HepG2 (cell line): ENCODE measurements around the gene MFSD2B. TPM values are rescaled to one million over a fixed set of nuclear protein-coding genes. Genes with fewer than 3 reads are reported as not detected.
A peak's percentile ranks its signal among the peaks of the same experiment; 100 is the strongest.

Experiments
- BORCS8-MEF2B ChIP-seq: sonication (generic); formaldehyde crosslinking; IDR thresholded peaks from 2 replicates; pipeline ENCODE4 v1.8.0; 2022; ENCODE audit warnings: mild to moderate bottlenecking, missing genetic modification reagents
- CBX2 ChIP-seq, 2 experiments: fragments of 200-600 bp in 1 of 2; sonication (generic); formaldehyde crosslinking in 1 of 2; IDR thresholded peaks; 2 replicates each; pipeline versions ENCODE4 v1.7.0 to v1.8.1; 2018 to 2022; ENCODE audit warnings: low read depth in 2 of 2, low read length in 1 of 2, mild to moderate bottlenecking in 1 of 2, missing genetic modification reagents in 1 of 2
- DNMT1 ChIP-seq: sonication (generic); formaldehyde crosslinking; IDR thresholded peaks from 2 replicates; pipeline ENCODE4 v1.5.1; 2020; ENCODE audit warnings: mild to moderate bottlenecking, missing genetic modification reagents
- HIVEP1 ChIP-seq: sonication (generic); formaldehyde crosslinking; IDR thresholded peaks from 2 replicates; pipeline ENCODE4 v1.4.0; 2020; ENCODE audit warnings: mild to moderate bottlenecking, missing genetic modification reagents
- MED1 ChIP-seq: sonication (generic); formaldehyde crosslinking; IDR thresholded peaks from 2 replicates; pipeline ENCODE4 v1.4.0; 2020; ENCODE audit warnings: missing genetic modification reagents
- NFIC ChIP-seq: IDR thresholded peaks from 2 replicates; pipeline ENCODE4 v1.6.1; 2012; ENCODE audit warnings: mild to moderate bottlenecking, low read length, inconsistent platforms
- NKX3-1 ChIP-seq: sonication (generic); formaldehyde crosslinking; IDR thresholded peaks from 2 replicates; pipeline ENCODE4 v1.5.0; 2020; ENCODE audit warnings: missing genetic modification reagents
- NONO ChIP-seq, 2 experiments: fragments of 450-650 bp in 1 of 2; sonication (generic) in 1 of 2; formaldehyde crosslinking in 1 of 2; IDR thresholded peaks in 1 of 2; conservative IDR thresholded peaks in 1 of 2; 2 replicates each; pipeline versions ENCODE4 v1.6.1 to v1.8.0; 2017 to 2022; ENCODE audit warnings: mild to moderate bottlenecking in 1 of 2, missing genetic modification reagents in 1 of 2, moderate library complexity in 1 of 2
- SMARCE1 ChIP-seq: fragments of 450-650 bp; IDR thresholded peaks from 2 replicates; pipeline ENCODE4 v1.6.1; 2017; ENCODE audit warnings: borderline replicate concordance
- SOX6 ChIP-seq, 2 experiments: fragments of 450-650 bp in 1 of 2; sonication (generic) in 1 of 2; formaldehyde crosslinking in 1 of 2; IDR thresholded peaks; 2 replicates each; pipeline versions ENCODE4 v1.4.0 to v1.6.1; 2017 to 2020; ENCODE audit warnings: antibody characterized with exemption in 1 of 2, mild to moderate bottlenecking in 1 of 2, missing genetic modification reagents in 1 of 2
- SYNCRIP ChIP-seq: fragments of 200-400 bp; formaldehyde crosslinking; IDR thresholded peaks from 2 replicates; pipeline ENCODE4 v1.6.1; 2018; ENCODE audit warnings: mild to moderate bottlenecking, low read depth, low read length; ENCODE audit not compliant: insufficient read depth
- ZNF160 ChIP-seq: sonication (generic); formaldehyde crosslinking; IDR thresholded peaks from 2 replicates; pipeline ENCODE4 v1.8.0; 2022; ENCODE audit warnings: mild to moderate bottlenecking, inconsistent platforms, missing genetic modification reagents
- ZNF792 ChIP-seq: IDR thresholded peaks from 2 replicates; pipeline ENCODE4 v1.6.1; 2016
- ZNF891 ChIP-seq: sonication (generic); formaldehyde crosslinking; IDR thresholded peaks from 2 replicates; pipeline ENCODE4 v1.5.0; 2020; ENCODE audit warnings: mild to moderate bottlenecking, missing genetic modification reagents
- polyA plus RNA-seq, 8 experiments: library from polyadenylated mRNA; depleted of rRNA in 3 of 8; stranded (reverse) in 7 of 8; unstranded in 1 of 8; fragments of >200 nt; fragmentation: Illumina TruSeq in 4 of 8; extraction: Trizol in 4 of 8; gene quantifications; 2 replicates each; pipeline versions ENCODE4 v1.2.1 to v1.2.3, GENCODE V29; 2011 to 2016; ENCODE audit warnings: low read depth in 4 of 8, missing spikeins in 1 of 8, mixed read lengths in 1 of 8; ENCODE audit not compliant: insufficient read depth in 1 of 8
- total RNA-seq, 5 experiments: library from RNA; depleted of rRNA; stranded (reverse); fragments of >200 nt; fragmentation: Illumina TruSeq; extraction: Trizol; gene quantifications; 2 replicates each; pipeline ENCODE4 v1.2.3, GENCODE V29; 2016; ENCODE audit warnings: low read depth in 1 of 5
- TF ChIP-seq, protein P1 (sequence below): IDR thresholded peaks from 2 replicates; pipeline ENCODE4 v1.6.1; 2016; ENCODE audit warnings: missing biosample characterization, missing genetic modification reagents, low read depth
- TF ChIP-seq, protein P2 (sequence below): sonication (generic); formaldehyde crosslinking; IDR thresholded peaks from 2 replicates; pipeline ENCODE4 v1.4.0; 2020; ENCODE audit warnings: missing genetic modification reagents, mild to moderate bottlenecking, borderline replicate concordance
- TF ChIP-seq, protein P3 (sequence below): sonication (generic); formaldehyde crosslinking; IDR thresholded peaks from 2 replicates; pipeline ENCODE4 v1.5.0; 2020; ENCODE audit warnings: missing genetic modification reagents
- TF ChIP-seq, protein P4 (sequence below): sonication (generic); formaldehyde crosslinking; IDR thresholded peaks from 2 replicates; pipeline ENCODE4 v1.9.0; 2022; ENCODE audit warnings: missing genetic modification reagents, mild to moderate bottlenecking, borderline replicate concordance

The MFSD2B gene
- total and polyA plus RNA-seq, 2 of the 13 experiments (the other 11 are each of a cell fraction or from before 2014, with no cell fraction given), result 0.21 to 0.93 TPM

DNA sequence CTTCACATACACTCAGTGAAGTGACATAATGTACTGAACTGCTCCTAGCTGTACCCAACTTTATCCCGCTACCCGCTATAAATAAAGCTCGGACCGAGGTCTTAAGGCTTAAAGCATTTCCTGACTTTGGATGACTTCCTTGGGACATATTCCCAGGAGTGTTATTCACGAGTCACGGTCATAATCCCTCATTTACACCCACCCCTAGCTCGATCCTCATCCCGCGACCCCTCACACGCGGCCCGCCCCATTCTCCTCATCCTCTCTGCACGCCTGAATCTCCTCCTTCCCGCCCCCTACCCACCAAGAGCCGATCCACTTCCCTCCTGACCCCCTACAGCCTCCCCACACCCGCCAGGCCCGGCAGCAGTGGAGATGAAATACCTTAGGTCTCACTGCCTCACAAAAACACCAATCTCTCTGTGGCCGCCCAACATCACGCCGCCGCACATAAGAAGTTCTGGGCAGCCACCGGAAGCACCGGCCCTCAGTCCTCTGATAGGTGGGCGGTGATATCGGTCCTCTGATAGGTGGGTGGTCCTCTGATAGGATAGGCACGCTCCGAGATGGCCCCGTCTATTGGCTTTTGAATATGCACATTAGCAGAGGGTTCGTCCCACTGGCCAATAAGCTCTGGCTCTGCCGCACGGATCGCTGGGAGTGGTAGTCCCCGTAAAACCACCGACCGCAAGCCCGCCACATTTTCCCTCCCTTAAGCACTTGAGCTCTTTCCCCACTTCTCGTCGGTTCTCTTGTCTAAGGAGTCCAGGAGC lies 37.2 kb downstream of the MFSD2B start, which contains the start of gene WDCP (continued):
- TF ChIP-seq BORCS8-MEF2B (CRISPR knock-in tag) (peak; percentile 83), SOX6 (IDR thresholded peaks at IDR 0.05) (no peak), SOX6 (CRISPR knock-in tag; IDR thresholded peaks at IDR 0.05) (peak; percentile 71), ZNF160 (peak; percentile 90), MED1 (CRISPR knock-in tag) (peak; percentile 81), NONO (IDR thresholded peaks at IDR 0.05) (no peak), NONO (CRISPR knock-in tag; conservative IDR thresholded peaks at IDR 0.05) (0 out of 2 replicates have a peak, but pooled peaks have one; percentile 34), SMARCE1 (no peak), SYNCRIP (no peak), ZNF792 (peak; percentile 57; the same call in 1 of the 2 replicates), NKX3-1 (CRISPR knock-in tag) (0 out of 2 replicates have a peak, but pooled peaks have one; percentile 57), CBX2 (IDR thresholded peaks at IDR 0.05; ENCODE audit: low read depth, low read length) (no peak), CBX2 (CRISPR knock-in tag; IDR thresholded peaks at IDR 0.05; ENCODE audit: low read depth) (no peak), ZNF891 (no peak), HIVEP1 (CRISPR knock-in tag) (0 out of 2 replicates have a peak, but pooled peaks have one; percentile 63), DNMT1 (peak; percentile 52; the same call in 1 of the 2 replicates), NFIC (no peak)
- TF ChIP-seq, protein P1, sequence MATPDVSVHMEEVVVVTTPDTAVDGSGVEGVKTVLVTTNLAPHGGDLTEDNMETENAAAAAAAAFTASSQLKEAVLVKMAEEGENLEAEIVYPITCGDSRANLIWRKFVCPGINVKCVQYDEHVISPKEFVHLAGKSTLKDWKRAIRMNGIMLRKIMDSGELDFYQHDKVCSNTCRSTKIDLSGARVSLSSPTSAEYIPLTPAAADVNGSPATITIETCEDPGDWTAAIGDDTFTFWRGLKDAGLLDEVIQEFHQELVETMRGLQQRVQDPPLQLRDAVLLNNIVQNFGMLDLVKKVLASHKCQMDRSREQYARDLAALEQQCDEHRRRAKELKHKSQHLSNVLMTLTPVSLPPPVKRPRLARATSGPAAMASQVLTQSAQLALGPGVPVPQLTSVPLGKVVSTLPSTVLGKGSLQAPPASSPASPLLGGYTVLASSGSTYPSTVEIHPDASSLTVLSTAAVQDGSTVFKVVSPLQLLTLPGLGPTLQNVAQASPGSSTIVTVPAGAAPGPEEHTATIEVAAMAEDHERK, result 0 out of 2 replicates have a peak, but pooled peaks have one; percentile 13
- TF ChIP-seq, protein P2, sequence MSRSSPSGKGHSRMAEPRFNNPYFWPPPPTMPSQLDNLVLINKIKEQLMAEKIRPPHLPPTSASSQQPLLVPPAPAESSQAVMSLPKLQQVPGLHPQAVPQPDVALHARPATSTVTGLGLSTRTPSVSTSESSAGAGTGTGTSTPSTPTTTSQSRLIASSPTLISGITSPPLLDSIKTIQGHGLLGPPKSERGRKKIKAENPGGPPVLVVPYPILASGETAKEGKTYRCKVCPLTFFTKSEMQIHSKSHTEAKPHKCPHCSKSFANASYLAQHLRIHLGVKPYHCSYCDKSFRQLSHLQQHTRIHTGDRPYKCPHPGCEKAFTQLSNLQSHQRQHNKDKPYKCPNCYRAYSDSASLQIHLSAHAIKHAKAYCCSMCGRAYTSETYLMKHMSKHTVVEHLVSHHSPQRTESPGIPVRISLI (CRISPR knock-in tag), result no peak
- TF ChIP-seq, protein P3, sequence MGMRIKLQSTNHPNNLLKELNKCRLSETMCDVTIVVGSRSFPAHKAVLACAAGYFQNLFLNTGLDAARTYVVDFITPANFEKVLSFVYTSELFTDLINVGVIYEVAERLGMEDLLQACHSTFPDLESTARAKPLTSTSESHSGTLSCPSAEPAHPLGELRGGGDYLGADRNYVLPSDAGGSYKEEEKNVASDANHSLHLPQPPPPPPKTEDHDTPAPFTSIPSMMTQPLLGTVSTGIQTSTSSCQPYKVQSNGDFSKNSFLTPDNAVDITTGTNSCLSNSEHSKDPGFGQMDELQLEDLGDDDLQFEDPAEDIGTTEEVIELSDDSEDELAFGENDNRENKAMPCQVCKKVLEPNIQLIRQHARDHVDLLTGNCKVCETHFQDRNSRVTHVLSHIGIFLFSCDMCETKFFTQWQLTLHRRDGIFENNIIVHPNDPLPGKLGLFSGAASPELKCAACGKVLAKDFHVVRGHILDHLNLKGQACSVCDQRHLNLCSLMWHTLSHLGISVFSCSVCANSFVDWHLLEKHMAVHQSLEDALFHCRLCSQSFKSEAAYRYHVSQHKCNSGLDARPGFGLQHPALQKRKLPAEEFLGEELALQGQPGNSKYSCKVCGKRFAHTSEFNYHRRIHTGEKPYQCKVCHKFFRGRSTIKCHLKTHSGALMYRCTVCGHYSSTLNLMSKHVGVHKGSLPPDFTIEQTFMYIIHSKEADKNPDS, result no peak
- TF ChIP-seq, protein P4, sequence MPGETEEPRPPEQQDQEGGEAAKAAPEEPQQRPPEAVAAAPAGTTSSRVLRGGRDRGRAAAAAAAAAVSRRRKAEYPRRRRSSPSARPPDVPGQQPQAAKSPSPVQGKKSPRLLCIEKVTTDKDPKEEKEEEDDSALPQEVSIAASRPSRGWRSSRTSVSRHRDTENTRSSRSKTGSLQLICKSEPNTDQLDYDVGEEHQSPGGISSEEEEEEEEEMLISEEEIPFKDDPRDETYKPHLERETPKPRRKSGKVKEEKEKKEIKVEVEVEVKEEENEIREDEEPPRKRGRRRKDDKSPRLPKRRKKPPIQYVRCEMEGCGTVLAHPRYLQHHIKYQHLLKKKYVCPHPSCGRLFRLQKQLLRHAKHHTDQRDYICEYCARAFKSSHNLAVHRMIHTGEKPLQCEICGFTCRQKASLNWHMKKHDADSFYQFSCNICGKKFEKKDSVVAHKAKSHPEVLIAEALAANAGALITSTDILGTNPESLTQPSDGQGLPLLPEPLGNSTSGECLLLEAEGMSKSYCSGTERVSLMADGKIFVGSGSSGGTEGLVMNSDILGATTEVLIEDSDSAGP (CRISPR knock-in tag), result peak; percentile 73
